C4-2B (cell line): ENCODE results near the gene ESRRG.

Experiments used
- H3K27ac ChIP-seq: fragments of 450-650 bp; 2 replicates; pipeline ENCODE4 v1.5.1; 2017
- CTCF ChIP-seq: fragments of 450-650 bp; conservative IDR thresholded peaks from 2 replicates; pipeline ENCODE4 v1.5.1; 2017; ENCODE audit warnings: mild to moderate bottlenecking
- ZFX ChIP-seq: fragments of 450-650 bp; IDR thresholded peaks from 2 replicates; pipeline ENCODE4 v1.6.1; 2017

The ESRRG gene

GRCh38 chr1:216614011-216614934 lies 109.0 kb downstream of the ESRRG start:
- TF ChIP-seq ZFX (no peak), CTCF (no peak)
- no peak overlapping the region for H3K27ac ChIP-seq

- TF ChIP-seq CTCF (no peak), ZFX (no peak)
- H3K27ac ChIP-seq = no peak overlapping the region
Observed at GRCh38 chr1:216612291-216612690, 110.9 kb downstream of the ESRRG start.

- H3K27ac ChIP-seq = no peak overlapping the region
- TF ChIP-seq CTCF (no peak), ZFX (no peak)
Observed at GRCh38 chr1:216607067-216607697, 116.0 kb downstream of the ESRRG start.

GRCh38 chr1:216606047-216606637 lies 117.1 kb downstream of the ESRRG start:
- TF ChIP-seq ZFX (no peak), CTCF (no peak)
- H3K27ac ChIP-seq = no peak overlapping the region

- no peak for TF ChIP-seq ZFX
- no peak for TF ChIP-seq CTCF
- no peak overlapping the region for H3K27ac ChIP-seq
Observed at GRCh38 chr1:216604771-216605170, 118.5 kb downstream of the ESRRG start.

GRCh38 chr1:216600730-216601609 lies 122.3 kb downstream of the ESRRG start:
- peak; percentile 56; the same call in 1 of the 2 replicates for TF ChIP-seq ZFX
- peak; percentile 39 for TF ChIP-seq CTCF
- H3K27ac ChIP-seq = peak overlapping the region; percentile 59
